Melanocyte of skin (primary cell): ENCODE measurements around the gene TSC22D2. TPM values are rescaled to one million over a fixed set of nuclear protein-coding genes. Genes with fewer than 3 reads are reported as not detected.

Experiments
- total RNA-seq, 2 donors: library from RNA; depleted of rRNA; stranded (reverse); fragments of >200 nt; gene quantifications; 2 replicates each; pipeline ENCODE4 v1.2.3, GENCODE V29; 2012

TSC22D2 gene
- total RNA-seq: 10 to 100 TPM in 1 of 2 donors, 1 to 10 TPM in 1; 10.0 to 12.0 TPM

GRCh38 chr3:150408221-150409124, at the start of gene TSC22D2:
Gene TSC22D2, plus strand, starts transcription at chr3:150408298. Its CDS starts 1,053 bp downstream, at chr3:150409351.

Other genes with a start within 250 kb of the TSC22D2 start
- 100 to 1,000 TPM in 1 of 2 donors, 10 to 100 TPM in 1; 65.7 to 101 TPM for gene SERP1, start 138.2 kb downstream of the TSC22D2 start, total RNA-seq
- 100 to 1,000 TPM in 1 of 2 donors, 10 to 100 TPM in 1; 96.4 to 157 TPM for gene EIF2A, start 138.5 kb downstream of the TSC22D2 start, total RNA-seq
- 100 to 1,000 TPM; 111 to 134 TPM for gene SELENOT, start 195.0 kb downstream of the TSC22D2 start, total RNA-seq